Lung (tissue), 12 donors: Measurements from ENCODE around the gene DRC7. TPM values are rescaled to one million over a fixed set of nuclear protein-coding genes. Genes with fewer than 3 reads are reported as not detected.

Experiments
- ATAC-seq: fragments of 200-7000 bp; cut with Tn5 transposase; one replicate; pipeline ENCODE4 v1.9.1; 2020; ENCODE audit warnings: moderate number of reproducible peaks; ENCODE audit not compliant: insufficient read depth, low FRiP score
- DNase-seq, 3 donors: peaks; one replicate each; pipeline ENCODE4 v3.0.0-alpha.2; 2013 to 2017
- H3K27ac ChIP-seq, 2 donors: one replicate each; pipeline ENCODE4 v1.5.1; 2013; ENCODE audit warnings: mild to moderate bottlenecking in 2 of 2, moderate library complexity in 2 of 2, control low read depth in 1 of 2, inconsistent platforms in 1 of 2, low read depth in 1 of 2, low read length in 1 of 2
- H3K27me3 ChIP-seq, 3 donors: one replicate each; pipeline ENCODE4 v1.5.1; 2013; ENCODE audit warnings: low read length in 2 of 3; ENCODE audit not compliant: control insufficient read depth in 3 of 3, insufficient read depth in 3 of 3
- H3K36me3 ChIP-seq, 4 donors: one replicate each; pipeline ENCODE4 v1.5.1; 2013; ENCODE audit warnings: low read length in 4 of 4, mild to moderate bottlenecking in 1 of 4, moderate library complexity in 1 of 4; ENCODE audit not compliant: control insufficient read depth in 4 of 4, insufficient read depth in 4 of 4
- H3K4me1 ChIP-seq, 5 donors: one replicate each; pipeline ENCODE4 v1.5.1; 2013; ENCODE audit warnings: low read length in 5 of 5, mild to moderate bottlenecking in 2 of 5, moderate library complexity in 1 of 5; ENCODE audit not compliant: control insufficient read depth in 5 of 5, insufficient read depth in 5 of 5
- H3K4me3 ChIP-seq: one replicate; pipeline ENCODE4 v1.5.1; 2013; ENCODE audit warnings: mild to moderate bottlenecking, control low read depth, moderate library complexity
- H3K9ac ChIP-seq, 2 donors: one replicate each; pipeline ENCODE4 v1.5.1; 2013; ENCODE audit warnings: low read length in 2 of 2, control low read depth in 1 of 2; ENCODE audit not compliant: insufficient read depth in 1 of 2
- H3K9me3 ChIP-seq, 4 donors: one replicate each; pipeline ENCODE4 v1.5.1; 2013; ENCODE audit warnings: low read length in 3 of 4, mild to moderate bottlenecking in 1 of 4, moderate library complexity in 1 of 4; ENCODE audit not compliant: control insufficient read depth in 4 of 4, insufficient read depth in 3 of 4
- WGBS, 2 donors: extraction: QIAGEN DNeasy Blood & Tissue Kit; methylation state at CpG; one replicate each; pipeline ENCODE4 v1.1.7; 2013; 5-methylcytosine and 5-hydroxymethylcytosine counted together
- polyA plus RNA-seq, 2 donors: library from polyadenylated mRNA; stranded (reverse); fragments of 200-250 nt; gene quantifications; one replicate each; pipeline ENCODE4 v1.2.1, GENCODE V29; 2013
- total RNA-seq, 2 donors: library from RNA; depleted of rRNA in 1 of 2; stranded (reverse); fragments of >200 nt in 1 of 2; gene quantifications; one replicate each; pipeline ENCODE4 v1.2.1, GENCODE V29; 2014 to 2021
- TF ChIP-seq, protein P1 (sequence below): IDR thresholded peaks from 2 replicates; pipeline ENCODE4 v1.5.1; 2012; ENCODE audit warnings: mild to moderate bottlenecking; ENCODE audit errors: control extremely low read depth, extremely low read depth
- donor health status: control.
- donor health status: control.
- donor health status: Bipolar disorder and iron deficiency.
- donor health status: healthy.
- donor health status: DM: yes; HTN: yes; CAD: no.

DRC7 gene
- total and polyA plus RNA-seq, 4 donors, result 2.5 to 10.9 (median 6.4) TPM

DNA sequence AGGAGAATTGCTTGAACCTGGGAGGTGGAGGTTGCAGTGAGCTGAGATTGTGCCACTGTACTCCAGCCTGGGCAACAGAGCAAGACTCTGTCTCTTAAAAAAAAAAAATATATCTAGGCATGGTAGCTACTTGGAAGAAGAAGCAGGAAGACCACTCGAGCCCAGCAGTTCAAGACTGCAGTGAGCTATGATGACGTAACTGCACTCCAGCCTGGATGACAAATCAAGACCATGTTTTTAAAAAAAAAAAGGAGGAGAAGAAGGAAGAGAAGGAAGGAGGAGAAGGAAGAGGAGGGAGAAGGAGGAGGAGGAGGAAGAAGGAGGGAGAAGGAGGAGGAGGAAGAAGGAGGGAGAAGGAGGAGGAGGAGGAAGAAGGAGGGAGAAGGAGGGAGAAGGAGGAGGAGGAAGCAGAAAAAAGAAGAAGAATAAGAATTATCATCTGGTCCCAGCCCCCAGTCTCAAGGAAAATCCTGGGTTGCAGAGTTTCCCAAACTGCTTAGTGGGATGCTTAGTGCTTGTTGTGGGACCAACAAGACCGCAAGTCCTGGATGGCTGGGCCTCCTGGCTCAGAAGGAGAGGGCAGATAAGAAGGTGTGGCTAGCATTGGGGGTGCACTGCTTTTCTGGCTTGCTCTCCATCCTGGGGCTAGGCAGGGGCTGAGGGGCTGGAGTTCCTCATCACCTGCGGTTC, 3.7 kb upstream of the DRC7 start:
- WGBS, 2 donors, result 40 to 57% methylated on average over 4 of the region's 4 CpGs
- Histone ChIP-seq H3K36me3 (no peaks in the 10 kb centered on the region), H3K27me3 (peaks cover 0 to 3% (median 0%) of the 10 kb centered on the region in 3 donors), H3K9ac (no peak overlapping the region), H3K27ac (no peak overlapping the region), H3K4me1 (peaks cover 0 to 6% (median 0%) of the 10 kb centered on the region in 5 donors), H3K4me3 (no peak overlapping the region), H3K9me3 (no peaks in the 10 kb centered on the region)
- DNase-seq, result no peak
- no peak for ATAC-seq
- TF ChIP-seq, protein P1, sequence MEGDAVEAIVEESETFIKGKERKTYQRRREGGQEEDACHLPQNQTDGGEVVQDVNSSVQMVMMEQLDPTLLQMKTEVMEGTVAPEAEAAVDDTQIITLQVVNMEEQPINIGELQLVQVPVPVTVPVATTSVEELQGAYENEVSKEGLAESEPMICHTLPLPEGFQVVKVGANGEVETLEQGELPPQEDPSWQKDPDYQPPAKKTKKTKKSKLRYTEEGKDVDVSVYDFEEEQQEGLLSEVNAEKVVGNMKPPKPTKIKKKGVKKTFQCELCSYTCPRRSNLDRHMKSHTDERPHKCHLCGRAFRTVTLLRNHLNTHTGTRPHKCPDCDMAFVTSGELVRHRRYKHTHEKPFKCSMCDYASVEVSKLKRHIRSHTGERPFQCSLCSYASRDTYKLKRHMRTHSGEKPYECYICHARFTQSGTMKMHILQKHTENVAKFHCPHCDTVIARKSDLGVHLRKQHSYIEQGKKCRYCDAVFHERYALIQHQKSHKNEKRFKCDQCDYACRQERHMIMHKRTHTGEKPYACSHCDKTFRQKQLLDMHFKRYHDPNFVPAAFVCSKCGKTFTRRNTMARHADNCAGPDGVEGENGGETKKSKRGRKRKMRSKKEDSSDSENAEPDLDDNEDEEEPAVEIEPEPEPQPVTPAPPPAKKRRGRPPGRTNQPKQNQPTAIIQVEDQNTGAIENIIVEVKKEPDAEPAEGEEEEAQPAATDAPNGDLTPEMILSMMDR, result no peak

- DNase-seq (no peak), ATAC-seq (no peak)
- H3K27ac ChIP-seq, result no peak overlapping the region
- peaks cover 0 to 6% (median 0%) of the 10 kb centered on the region in 5 donors for H3K4me1 ChIP-seq
- H3K9ac ChIP-seq, result no peak overlapping the region
- no peaks in the 10 kb centered on the region for H3K9me3 ChIP-seq
- TF ChIP-seq, protein P1, result no peak
- peaks cover 0 to 3% (median 0%) of the 10 kb centered on the region in 3 donors for H3K27me3 ChIP-seq
- H3K4me3 ChIP-seq, result no peak overlapping the region
- 75% methylated on average over 2 of the region's 2 CpGs for WGBS, 2 donors
- H3K36me3 ChIP-seq, result no peaks in the 10 kb centered on the region
Measured at GRCh38 chr16:57692636-57693035, 2.0 kb upstream of the DRC7 start.

GRCh38 chr16:57693550-57693949, 1.1 kb upstream of the DRC7 start:
- Histone ChIP-seq H3K4me3 (no peak overlapping the region), H3K4me1 (peaks cover 0 to 6% (median 0%) of the 10 kb centered on the region in 5 donors), H3K27me3 (peaks cover 0 to 3% (median 0%) of the 10 kb centered on the region in 3 donors), H3K36me3 (no peaks in the 10 kb centered on the region), H3K27ac (no peak overlapping the region), H3K9ac (no peak overlapping the region), H3K9me3 (no peaks in the 10 kb centered on the region)
- WGBS, 2 donors, result 78 to 85% methylated on average over 4 of the region's 4 CpGs
- TF ChIP-seq, protein P1, result no peak
- ATAC-seq, result no peak
- DNase-seq, result no peak

DNA sequence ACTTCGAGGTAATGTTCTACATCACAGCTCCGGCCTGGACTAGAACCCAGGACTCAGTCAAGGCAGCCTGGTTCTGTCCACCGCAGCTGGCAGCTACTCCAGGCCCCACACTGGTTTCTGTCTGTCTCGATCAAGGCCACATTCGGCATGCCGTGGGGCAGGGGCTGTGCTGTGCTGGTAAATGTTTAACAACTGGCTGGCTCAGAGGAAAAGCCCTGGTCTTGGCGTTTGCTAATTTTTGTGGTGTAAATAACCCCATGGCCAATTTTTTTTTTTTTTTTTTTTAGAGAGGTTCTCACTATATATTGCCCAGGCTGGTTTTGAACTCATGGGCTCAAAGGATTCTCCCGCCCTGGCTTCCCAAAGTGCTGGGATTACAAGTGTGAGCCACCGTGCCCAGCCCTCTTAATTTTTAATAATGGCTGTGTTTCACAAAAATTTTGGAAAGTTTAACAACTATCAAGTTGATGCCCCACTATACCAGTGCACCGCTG, 328 bp upstream of the DRC7 start:
- DNase-seq (no peak), ATAC-seq (no peak)
- no peak overlapping the region for H3K27ac ChIP-seq
- no peak overlapping the region for H3K9ac ChIP-seq
- WGBS, 2 donors, result 64 to 68% methylated on average over 10 of the region's 10 CpGs
- peaks cover 0 to 4% (median 0%) of the 10 kb centered on the region in 5 donors for H3K4me1 ChIP-seq
- TF ChIP-seq, protein P1, result no peak
- H3K27me3 ChIP-seq, result peaks cover 0 to 3% (median 0%) of the 10 kb centered on the region in 3 donors
- no peaks in the 10 kb centered on the region for H3K9me3 ChIP-seq
- H3K4me3 ChIP-seq, result no peak overlapping the region
- no peaks in the 10 kb centered on the region for H3K36me3 ChIP-seq
